ENCODE measurements around the gene TSEN34.

- TF ChIP-seq, protein P1, sequence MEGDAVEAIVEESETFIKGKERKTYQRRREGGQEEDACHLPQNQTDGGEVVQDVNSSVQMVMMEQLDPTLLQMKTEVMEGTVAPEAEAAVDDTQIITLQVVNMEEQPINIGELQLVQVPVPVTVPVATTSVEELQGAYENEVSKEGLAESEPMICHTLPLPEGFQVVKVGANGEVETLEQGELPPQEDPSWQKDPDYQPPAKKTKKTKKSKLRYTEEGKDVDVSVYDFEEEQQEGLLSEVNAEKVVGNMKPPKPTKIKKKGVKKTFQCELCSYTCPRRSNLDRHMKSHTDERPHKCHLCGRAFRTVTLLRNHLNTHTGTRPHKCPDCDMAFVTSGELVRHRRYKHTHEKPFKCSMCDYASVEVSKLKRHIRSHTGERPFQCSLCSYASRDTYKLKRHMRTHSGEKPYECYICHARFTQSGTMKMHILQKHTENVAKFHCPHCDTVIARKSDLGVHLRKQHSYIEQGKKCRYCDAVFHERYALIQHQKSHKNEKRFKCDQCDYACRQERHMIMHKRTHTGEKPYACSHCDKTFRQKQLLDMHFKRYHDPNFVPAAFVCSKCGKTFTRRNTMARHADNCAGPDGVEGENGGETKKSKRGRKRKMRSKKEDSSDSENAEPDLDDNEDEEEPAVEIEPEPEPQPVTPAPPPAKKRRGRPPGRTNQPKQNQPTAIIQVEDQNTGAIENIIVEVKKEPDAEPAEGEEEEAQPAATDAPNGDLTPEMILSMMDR (IDR thresholded peaks at IDR 0.05; ENCODE audit: low read depth, low read length): no peak
- TF ChIP-seq EZH2phosphoT487 (IDR thresholded peaks at IDR 0.05; ENCODE audit: low read depth): no peak
Observed at GRCh38 chr19:54191011-54191810, at the start of gene TSEN34.

Measured in OCI-LY3 (cell line).